CD4-positive, alpha-beta T cell (primary cell): ENCODE results near the gene SRSF10. TPM values are rescaled to one million over a fixed set of nuclear protein-coding genes. Genes with fewer than 3 reads are reported as not detected.
"Not testable (repeated sequence)": the region's sequence is repeated elsewhere in the genome, so short reads cannot be mapped to it uniquely, and the experiment has no call there.

Experiments
- ATAC-seq: fragments of 200-7000 bp; cut with Tn5 transposase; one replicate; pipeline ENCODE4 v1.10.0; 2022; ENCODE audit warnings: mild to moderate bottlenecking; ENCODE audit not compliant: poor library complexity
- CTCF ChIA-PET: fragments of 350-600 bp; sonication (Branson Sonifier 250); formaldehyde crosslinking; loops from one replicate; lab custom pipeline; 2021; ENCODE audit warnings: antibody characterized with exemption, inconsistent platforms; lab: Charles Lee
- POLR2A ChIA-PET: fragments of 350-600 bp; sonication (Branson Sonifier 250); formaldehyde crosslinking; loops from one replicate; lab custom pipeline; 2021; ENCODE audit warnings: antibody characterized with exemption, inconsistent platforms; lab: Charles Lee
- DNase-seq, 14 experiments: peaks; one replicate each; pipeline ENCODE4 v3.0.0-alpha.2; 2013 to 2020; ENCODE audit warnings: mixed read lengths in 2 of 14
- H3K27ac ChIP-seq, 2 donors: one replicate each; pipeline versions ENCODE4 v1.5.1 to v1.7.0; 2013; ENCODE audit warnings: low read length in 2 of 2, low read depth in 1 of 2, mild to moderate bottlenecking in 1 of 2
- H3K27me3 ChIP-seq, 2 experiments: 1 replicate in 1 of 2; 2 replicates in 1 of 2; pipeline versions ENCODE4 v1.6.1 to v1.7.0; 2013; ENCODE audit warnings: low read length in 2 of 2, control low read depth in 1 of 2, mild to moderate bottlenecking in 1 of 2, moderate library complexity in 1 of 2; ENCODE audit not compliant: insufficient read depth in 2 of 2, control insufficient read depth in 1 of 2
- H3K36me3 ChIP-seq: one replicate; pipeline ENCODE4 v1.6.1; 2013; ENCODE audit warnings: low read length, control low read depth; ENCODE audit not compliant: insufficient read depth
- H3K4me1 ChIP-seq: one replicate; pipeline ENCODE4 v1.6.1; 2013; ENCODE audit warnings: low read length, control low read depth; ENCODE audit not compliant: insufficient read depth
- H3K4me3 ChIP-seq: one replicate; pipeline ENCODE4 v1.5.1; 2013; ENCODE audit warnings: mild to moderate bottlenecking, low read length, moderate library complexity
- H3K9me3 ChIP-seq, 2 experiments: 1 replicate in 1 of 2; 2 replicates in 1 of 2; pipeline versions ENCODE4 v1.6.1 to v1.7.0; 2013; ENCODE audit warnings: low read length in 2 of 2, mild to moderate bottlenecking in 2 of 2, control low read depth in 1 of 2, moderate library complexity in 1 of 2; ENCODE audit not compliant: control insufficient read depth in 1 of 2, insufficient read depth in 1 of 2
- H3K27ac Mint-ChIP-seq: one replicate; pipeline ENCODE4 v1.8.0; 2020; ENCODE audit warnings: mixed read lengths
- H3K27me3 Mint-ChIP-seq: one replicate; pipeline ENCODE4 v1.8.0; 2021; ENCODE audit warnings: mixed read lengths
- H3K36me3 Mint-ChIP-seq: one replicate; pipeline ENCODE4 v1.8.0; 2021; ENCODE audit warnings: low read depth, mixed read lengths
- H3K4me1 Mint-ChIP-seq: one replicate; pipeline ENCODE4 v1.8.0; 2021; ENCODE audit warnings: low read depth, mixed read lengths
- H3K4me3 Mint-ChIP-seq: one replicate; pipeline ENCODE4 v1.8.0; 2020; ENCODE audit warnings: mild to moderate bottlenecking, mixed read lengths
- H3K9me3 Mint-ChIP-seq: one replicate; pipeline ENCODE4 v1.8.0; 2020; ENCODE audit warnings: mixed read lengths
- intact Hi-C, 2 experiments: fragments of 100-400 bp; cut with DNase I in 1 of 2; cut with micrococcal nuclease in 1 of 2; formaldehyde crosslinking; loops; one replicate each; pipeline versions ENCODE4 v1.15.1 to v1.9.0; 2023 to 2025; cut with DNase I, micrococcal nuclease
- total RNA-seq, 174 experiments: library from RNA in 2 of 174; stranded (reverse) in 2 of 174; gene quantifications; one replicate each; pipeline ENCODE4 v1.2.3 and lab custom pipeline; 2021 to 2026
- TF ChIP-seq, protein P1 (sequence below): fragments of 200-600 bp; IDR thresholded peaks from one replicate; pipeline ENCODE4 v1.8.0; 2022; ENCODE audit warnings: antibody characterized with exemption, mild to moderate bottlenecking

Gene SRSF10
- total RNA-seq, 2 experiments from 2014 or later: 346 to 356 TPM

- no peaks in the 10 kb centered on the region for H3K4me1 ChIP-seq
- TF ChIP-seq, protein P1, sequence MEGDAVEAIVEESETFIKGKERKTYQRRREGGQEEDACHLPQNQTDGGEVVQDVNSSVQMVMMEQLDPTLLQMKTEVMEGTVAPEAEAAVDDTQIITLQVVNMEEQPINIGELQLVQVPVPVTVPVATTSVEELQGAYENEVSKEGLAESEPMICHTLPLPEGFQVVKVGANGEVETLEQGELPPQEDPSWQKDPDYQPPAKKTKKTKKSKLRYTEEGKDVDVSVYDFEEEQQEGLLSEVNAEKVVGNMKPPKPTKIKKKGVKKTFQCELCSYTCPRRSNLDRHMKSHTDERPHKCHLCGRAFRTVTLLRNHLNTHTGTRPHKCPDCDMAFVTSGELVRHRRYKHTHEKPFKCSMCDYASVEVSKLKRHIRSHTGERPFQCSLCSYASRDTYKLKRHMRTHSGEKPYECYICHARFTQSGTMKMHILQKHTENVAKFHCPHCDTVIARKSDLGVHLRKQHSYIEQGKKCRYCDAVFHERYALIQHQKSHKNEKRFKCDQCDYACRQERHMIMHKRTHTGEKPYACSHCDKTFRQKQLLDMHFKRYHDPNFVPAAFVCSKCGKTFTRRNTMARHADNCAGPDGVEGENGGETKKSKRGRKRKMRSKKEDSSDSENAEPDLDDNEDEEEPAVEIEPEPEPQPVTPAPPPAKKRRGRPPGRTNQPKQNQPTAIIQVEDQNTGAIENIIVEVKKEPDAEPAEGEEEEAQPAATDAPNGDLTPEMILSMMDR: no peak
- ChIA-PET CTCF (no interaction called here), POLR2A (no interaction called here)
- H3K36me3 ChIP-seq: no peaks in the 10 kb centered on the region
- no peak overlapping the region for H3K27ac ChIP-seq
- Mint-ChIP-seq H3K9me3 (no peaks in the 10 kb centered on the region), H3K4me1 (no peaks in the 10 kb centered on the region), H3K27me3 (no peaks in the 10 kb centered on the region), H3K4me3 (no peak overlapping the region), H3K36me3 (no peaks in the 10 kb centered on the region), H3K27ac (no peak overlapping the region)
- DNase-seq: no peak
- intact Hi-C loops: no loop called here
- H3K9me3 ChIP-seq: no peaks in the 10 kb centered on the region
- H3K4me3 ChIP-seq: no peak overlapping the region
- ATAC-seq: no peak
- no peaks in the 10 kb centered on the region for H3K27me3 ChIP-seq
These were observed 16.6 kb upstream of the SRSF10 start for GRCh38 chr1:23996700-23997229.

- no peaks in the 10 kb centered on the region for H3K27me3 Mint-ChIP-seq
- no peaks in the 10 kb centered on the region for H3K27me3 ChIP-seq
- H3K36me3 ChIP-seq: no peaks in the 10 kb centered on the region
- H3K27ac Mint-ChIP-seq: no peak overlapping the region
- H3K4me3 ChIP-seq: no peak overlapping the region
- ATAC-seq (no peak), DNase-seq (no peak)
- H3K4me3 Mint-ChIP-seq: no peak overlapping the region
- no peaks in the 10 kb centered on the region for H3K4me1 ChIP-seq
- no peaks in the 10 kb centered on the region for H3K9me3 ChIP-seq
- ChIA-PET POLR2A (interaction anchor here (0.8 kb wide), 1 partner anchor 35 kb away, joined by 4 read pairs; the partner anchor contains the start of gene PNRC2), CTCF (no interaction called here)
- TF ChIP-seq, protein P1: no peak
- intact Hi-C loops: no loop called here
- no peaks in the 10 kb centered on the region for H3K9me3 Mint-ChIP-seq
- H3K4me1 Mint-ChIP-seq: no peaks in the 10 kb centered on the region
- no peak overlapping the region for H3K27ac ChIP-seq
- H3K36me3 Mint-ChIP-seq: no peaks in the 10 kb centered on the region
These were observed 15.3 kb upstream of the SRSF10 start for GRCh38 chr1:23995431-23995837.

DNA sequence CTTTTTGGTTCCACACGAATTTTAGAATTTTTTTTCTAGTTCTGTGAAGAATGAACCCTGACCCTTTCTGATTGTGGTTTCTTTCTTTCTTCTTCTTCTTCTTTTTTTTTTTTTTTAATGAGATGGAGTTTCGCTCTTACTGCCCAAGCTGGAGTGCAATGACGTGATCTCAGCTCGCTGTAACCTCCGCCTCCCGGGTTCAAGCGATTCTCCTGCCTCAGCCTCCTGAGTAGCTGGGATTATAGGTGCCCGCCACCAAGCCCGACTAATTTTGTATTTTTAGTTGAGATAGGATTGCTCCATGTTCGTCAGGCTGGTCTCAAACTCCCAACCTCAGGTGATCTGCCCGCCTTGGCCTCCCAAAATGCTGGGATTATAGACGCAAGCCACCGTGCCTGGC is 11.9 kb upstream of the SRSF10 start:
- H3K27me3 ChIP-seq, intact Hi-C loops, H3K4me1 Mint-ChIP-seq, H3K9me3 Mint-ChIP-seq, H3K4me3 Mint-ChIP-seq, H3K4me3 ChIP-seq, H3K27ac ChIP-seq, H3K27me3 Mint-ChIP-seq, POLR2A ChIA-PET, ATAC-seq, H3K27ac Mint-ChIP-seq, H3K4me1 ChIP-seq, H3K36me3 Mint-ChIP-seq, DNase-seq, H3K9me3 ChIP-seq, H3K36me3 ChIP-seq: not testable (repeated sequence)
- CTCF ChIA-PET: interaction anchor here (0.7 kb wide), 1 partner anchor 29 kb away, joined by 3 read pairs; no protein-coding TSS in a partner anchor

- H3K9me3 ChIP-seq: no peaks in the 10 kb centered on the region
- no peak for DNase-seq
- H3K4me1 ChIP-seq: no peaks in the 10 kb centered on the region
- intact Hi-C loops: no loop called here
- ChIA-PET CTCF (no interaction called here), POLR2A (interaction anchor here (1.6 kb wide), 1 partner anchor 29 kb away, joined by 4 read pairs; no protein-coding TSS in a partner anchor)
- no peak overlapping the region for H3K4me3 ChIP-seq
- H3K27me3 ChIP-seq: no peaks in the 10 kb centered on the region
- Mint-ChIP-seq H3K4me1 (peaks cover 7% of the 10 kb centered on the region), H3K4me3 (no peak overlapping the region), H3K9me3 (no peaks in the 10 kb centered on the region), H3K27ac (no peak overlapping the region), H3K27me3 (no peaks in the 10 kb centered on the region), H3K36me3 (no peaks in the 10 kb centered on the region)
- H3K36me3 ChIP-seq: no peaks in the 10 kb centered on the region
- TF ChIP-seq, protein P1: no peak
- no peak for ATAC-seq
- no peak overlapping the region for H3K27ac ChIP-seq
These were observed 9.1 kb upstream of the SRSF10 start for GRCh38 chr1:23989263-23989662.

DNA sequence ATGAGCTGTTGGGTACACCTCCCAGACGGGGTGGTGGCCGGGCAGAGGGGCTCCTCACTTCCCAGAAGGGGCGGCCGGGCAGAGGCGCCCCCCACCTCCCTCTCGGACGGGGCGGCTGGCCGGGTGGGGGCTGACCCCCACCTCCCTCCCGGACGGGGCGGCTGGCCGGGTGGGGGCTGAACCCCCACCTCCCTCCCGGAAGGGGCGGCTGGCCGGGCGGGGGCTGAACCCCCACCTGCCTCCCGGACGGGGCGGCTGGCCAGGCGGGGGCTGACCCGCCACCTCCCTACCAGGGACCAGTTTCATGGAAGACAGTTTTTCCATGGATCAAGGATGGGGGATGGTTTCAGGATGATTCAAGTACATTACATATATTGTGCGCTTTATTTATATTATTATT is 6.9 kb upstream of the SRSF10 start:
- H3K4me1 ChIP-seq, H3K4me3 Mint-ChIP-seq, ATAC-seq, H3K36me3 ChIP-seq, H3K27ac Mint-ChIP-seq, H3K27me3 Mint-ChIP-seq, H3K9me3 ChIP-seq, H3K36me3 Mint-ChIP-seq, H3K27me3 ChIP-seq, intact Hi-C loops, H3K4me3 ChIP-seq, H3K9me3 Mint-ChIP-seq, DNase-seq, H3K27ac ChIP-seq, POLR2A ChIA-PET, H3K4me1 Mint-ChIP-seq: not testable (repeated sequence)
- CTCF ChIA-PET: interaction anchor here (1.2 kb wide), 1 partner anchor 41 kb away, joined by 3 read pairs; no protein-coding TSS in a partner anchor
